AG09309 (cell line): ENCODE measurements around the gene RALY.

Experiments used
- DNase-seq: peaks from one replicate; pipeline ENCODE4 v3.0.0-alpha.2; 2010; ENCODE audit warnings: low read depth
- H3K4me3 ChIP-seq: 2 replicates; pipeline ENCODE4 v1.5.1; 2011; ENCODE audit warnings: mild to moderate bottlenecking, low read depth, low read length, moderate library complexity; ENCODE audit not compliant: control insufficient read depth
- TF ChIP-seq, protein P1 (sequence below): IDR thresholded peaks from 2 replicates; pipeline ENCODE4 v1.5.1; 2011; ENCODE audit warnings: mild to moderate bottlenecking, low read depth, low read length, inconsistent platforms; ENCODE audit not compliant: insufficient read depth, control insufficient read depth; ENCODE audit errors: missing control alignments

The RALY gene

DNA sequence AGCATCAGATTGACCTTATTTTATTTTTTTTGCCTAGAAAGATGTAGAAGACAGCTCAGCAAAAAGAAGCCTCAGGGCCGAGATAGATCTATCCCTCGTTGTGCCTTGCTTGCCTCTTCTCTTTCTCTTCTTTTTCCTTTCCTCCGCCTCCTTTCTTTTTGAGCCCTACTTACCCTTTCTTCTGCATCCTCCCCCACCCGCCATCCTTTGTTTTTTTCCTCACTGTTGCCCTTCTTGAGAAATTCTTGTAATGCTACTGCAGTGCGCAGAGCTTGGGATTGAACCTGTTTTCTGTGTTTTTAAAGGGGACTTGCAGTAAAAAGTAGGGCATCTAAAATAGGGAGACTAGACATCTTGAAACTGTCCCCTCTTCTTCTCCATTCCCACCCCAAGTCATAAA, 18.6 kb downstream of the RALY start:
- TF ChIP-seq, protein P1, sequence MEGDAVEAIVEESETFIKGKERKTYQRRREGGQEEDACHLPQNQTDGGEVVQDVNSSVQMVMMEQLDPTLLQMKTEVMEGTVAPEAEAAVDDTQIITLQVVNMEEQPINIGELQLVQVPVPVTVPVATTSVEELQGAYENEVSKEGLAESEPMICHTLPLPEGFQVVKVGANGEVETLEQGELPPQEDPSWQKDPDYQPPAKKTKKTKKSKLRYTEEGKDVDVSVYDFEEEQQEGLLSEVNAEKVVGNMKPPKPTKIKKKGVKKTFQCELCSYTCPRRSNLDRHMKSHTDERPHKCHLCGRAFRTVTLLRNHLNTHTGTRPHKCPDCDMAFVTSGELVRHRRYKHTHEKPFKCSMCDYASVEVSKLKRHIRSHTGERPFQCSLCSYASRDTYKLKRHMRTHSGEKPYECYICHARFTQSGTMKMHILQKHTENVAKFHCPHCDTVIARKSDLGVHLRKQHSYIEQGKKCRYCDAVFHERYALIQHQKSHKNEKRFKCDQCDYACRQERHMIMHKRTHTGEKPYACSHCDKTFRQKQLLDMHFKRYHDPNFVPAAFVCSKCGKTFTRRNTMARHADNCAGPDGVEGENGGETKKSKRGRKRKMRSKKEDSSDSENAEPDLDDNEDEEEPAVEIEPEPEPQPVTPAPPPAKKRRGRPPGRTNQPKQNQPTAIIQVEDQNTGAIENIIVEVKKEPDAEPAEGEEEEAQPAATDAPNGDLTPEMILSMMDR = no peak
- H3K4me3 ChIP-seq = no peak overlapping the region
- DNase-seq = no peak

DNA sequence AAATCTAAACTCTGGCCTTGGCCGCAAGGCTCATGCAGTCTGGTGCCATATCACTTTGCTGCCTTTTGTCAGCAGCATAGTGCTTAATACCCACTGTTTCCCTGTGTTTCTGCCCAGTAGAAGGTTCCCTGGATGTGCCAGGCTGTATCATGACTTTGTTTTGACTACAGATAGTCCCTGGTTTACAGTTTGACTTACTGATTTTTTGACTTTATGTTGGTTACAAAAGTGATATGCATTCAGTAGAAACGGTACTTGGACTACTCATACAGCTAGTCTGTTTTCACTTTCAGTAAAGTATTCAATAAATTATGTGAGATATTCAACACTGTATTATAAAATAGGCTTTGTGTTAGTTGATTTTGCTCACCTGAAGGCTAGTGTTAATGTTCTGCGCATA, 19.0 kb downstream of the RALY start:
- TF ChIP-seq, protein P1 = no peak
- no peak for DNase-seq
- H3K4me3 ChIP-seq = no peak overlapping the region

DNA sequence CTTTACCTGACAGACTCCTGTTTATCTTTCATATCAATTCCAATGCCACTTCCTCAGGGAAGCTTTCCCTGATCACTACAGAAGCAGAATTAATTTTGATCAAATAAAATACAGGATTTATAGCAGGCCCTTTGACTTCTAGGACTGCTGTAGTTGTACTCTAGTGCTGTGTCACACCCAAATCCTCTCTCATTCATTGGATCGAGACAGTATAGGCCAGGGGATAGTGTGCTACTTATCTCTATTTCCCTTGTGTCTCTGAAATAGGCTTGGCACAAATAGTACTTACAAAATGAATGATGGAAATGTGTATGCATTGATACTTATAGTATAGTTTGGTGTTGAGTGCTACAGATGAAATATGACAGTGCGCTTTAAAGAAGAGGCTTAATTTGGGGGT, 19.8 kb downstream of the RALY start:
- no peak for DNase-seq
- no peak overlapping the region for H3K4me3 ChIP-seq

DNA sequence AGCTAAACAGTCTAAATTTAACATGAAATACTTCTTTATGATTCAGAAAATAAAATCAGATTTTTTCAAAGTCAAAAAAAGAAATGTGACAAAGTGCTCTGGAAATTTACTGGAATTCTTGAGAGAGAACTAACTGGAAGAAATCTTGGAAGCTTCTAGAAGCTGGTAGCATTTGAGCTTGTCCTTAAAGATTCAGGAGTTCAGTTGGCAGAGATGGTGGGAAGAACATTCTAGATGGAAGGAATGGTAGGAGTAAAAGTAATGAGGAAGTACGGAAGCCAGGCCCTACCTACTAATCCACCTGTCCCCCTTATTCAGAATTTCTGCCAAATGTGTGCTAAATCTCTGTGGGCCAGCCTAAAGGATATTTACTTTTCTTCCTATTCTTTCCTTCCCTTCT, 21.2 kb downstream of the RALY start:
- TF ChIP-seq, protein P1 = no peak
- H3K4me3 ChIP-seq = no peak overlapping the region
- no peak for DNase-seq

More for the DNA sequence above, 19.8 kb downstream of the RALY start:
- TF ChIP-seq, protein P1 = no peak

DNA sequence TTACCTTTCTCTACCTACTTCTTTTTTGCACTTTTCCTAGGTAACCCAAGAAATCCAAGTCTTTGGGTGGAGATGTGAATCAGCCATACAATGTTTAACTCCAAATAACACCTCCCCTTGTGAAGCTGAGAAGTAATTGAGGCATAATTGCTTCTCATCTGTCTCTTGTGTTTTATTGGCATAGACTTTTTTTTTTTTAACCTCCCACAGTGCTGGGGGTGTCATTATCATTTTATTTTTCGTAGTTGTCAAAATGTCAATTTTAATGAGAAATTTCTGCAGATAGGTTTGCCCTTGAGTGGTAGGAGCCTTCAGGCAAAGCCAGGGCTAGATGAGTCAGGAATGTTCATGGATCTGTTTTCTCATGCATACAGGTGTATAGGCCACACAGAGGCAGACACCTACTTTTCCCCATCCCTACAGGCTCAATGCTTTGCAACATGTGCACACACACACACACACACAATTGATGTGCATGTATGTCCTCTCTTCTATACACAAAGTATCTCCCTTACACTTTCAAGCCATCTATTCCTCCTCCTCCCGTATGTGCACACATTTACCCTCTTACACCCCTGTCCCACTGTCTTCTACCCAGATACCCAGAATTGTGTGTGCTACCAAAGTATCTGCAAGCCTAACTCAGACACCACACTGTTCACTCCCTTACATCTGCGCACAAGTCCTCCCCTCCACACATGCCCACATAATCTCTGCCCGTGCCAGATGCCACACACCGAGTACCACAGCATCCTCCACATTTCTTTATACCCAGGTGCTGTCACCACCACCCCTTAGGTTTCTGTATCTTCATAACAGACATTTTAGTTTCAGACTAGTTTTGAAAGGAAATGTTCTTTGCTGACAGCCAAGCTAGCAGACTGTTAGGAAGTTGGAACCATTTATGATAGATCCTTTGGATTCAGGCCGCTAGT, 22.0 kb downstream of the RALY start:
- TF ChIP-seq, protein P1 = no peak

DNA sequence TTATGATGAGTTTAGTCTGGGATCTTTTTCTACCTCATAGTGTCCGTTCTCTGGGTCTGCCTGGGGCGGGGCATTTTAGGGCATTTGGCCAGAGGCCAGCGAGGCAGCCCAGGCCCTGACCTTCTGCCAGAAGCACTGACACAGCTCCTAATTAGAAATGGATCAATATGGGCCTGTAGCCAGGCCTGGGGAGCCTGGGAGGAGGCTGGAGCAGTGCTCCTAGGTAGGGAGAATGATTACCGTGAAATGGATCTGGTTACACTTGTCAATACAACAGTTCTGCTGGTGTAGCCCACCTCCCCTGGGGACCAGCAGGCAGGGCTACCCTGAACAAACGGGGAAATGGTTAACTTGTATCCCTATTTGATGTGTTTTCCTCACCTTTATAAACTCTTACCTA, 23.0 kb downstream of the RALY start:
- TF ChIP-seq, protein P1 = no peak
- DNase-seq = no peak
- no peak overlapping the region for H3K4me3 ChIP-seq

More for the DNA sequence above, 22.0 kb downstream of the RALY start:
- H3K4me3 ChIP-seq = no peak overlapping the region
- DNase-seq = no peak
